Right renal pelvis (tissue), 4 donors: Measurements from ENCODE around the gene ZFYVE16. TPM values are rescaled to one million over a fixed set of nuclear protein-coding genes. Genes with fewer than 3 reads are reported as not detected.
"Not testable (repeated sequence)": the region's sequence is repeated elsewhere in the genome, so short reads cannot be mapped to it uniquely, and the experiment has no call there.

Experiments used
- DNase-seq, 4 donors: peaks; one replicate each; pipeline ENCODE4 v3.0.0-alpha.2; 2013; ENCODE audit warnings: low read depth in 4 of 4, low spot score in 3 of 4, missing footprints in 1 of 4
- polyA plus RNA-seq, 4 donors: library from polyadenylated mRNA; unstranded; fragments of 120-200 nt; gene quantifications; one replicate each; pipeline ENCODE4 v1.2.1, GENCODE V29; 2013; ENCODE audit not compliant: insufficient read length in 4 of 4

Gene ZFYVE16
- polyA plus RNA-seq, 4 donors, result 58.5 to 84.5 (median 72.7) TPM

DNA sequence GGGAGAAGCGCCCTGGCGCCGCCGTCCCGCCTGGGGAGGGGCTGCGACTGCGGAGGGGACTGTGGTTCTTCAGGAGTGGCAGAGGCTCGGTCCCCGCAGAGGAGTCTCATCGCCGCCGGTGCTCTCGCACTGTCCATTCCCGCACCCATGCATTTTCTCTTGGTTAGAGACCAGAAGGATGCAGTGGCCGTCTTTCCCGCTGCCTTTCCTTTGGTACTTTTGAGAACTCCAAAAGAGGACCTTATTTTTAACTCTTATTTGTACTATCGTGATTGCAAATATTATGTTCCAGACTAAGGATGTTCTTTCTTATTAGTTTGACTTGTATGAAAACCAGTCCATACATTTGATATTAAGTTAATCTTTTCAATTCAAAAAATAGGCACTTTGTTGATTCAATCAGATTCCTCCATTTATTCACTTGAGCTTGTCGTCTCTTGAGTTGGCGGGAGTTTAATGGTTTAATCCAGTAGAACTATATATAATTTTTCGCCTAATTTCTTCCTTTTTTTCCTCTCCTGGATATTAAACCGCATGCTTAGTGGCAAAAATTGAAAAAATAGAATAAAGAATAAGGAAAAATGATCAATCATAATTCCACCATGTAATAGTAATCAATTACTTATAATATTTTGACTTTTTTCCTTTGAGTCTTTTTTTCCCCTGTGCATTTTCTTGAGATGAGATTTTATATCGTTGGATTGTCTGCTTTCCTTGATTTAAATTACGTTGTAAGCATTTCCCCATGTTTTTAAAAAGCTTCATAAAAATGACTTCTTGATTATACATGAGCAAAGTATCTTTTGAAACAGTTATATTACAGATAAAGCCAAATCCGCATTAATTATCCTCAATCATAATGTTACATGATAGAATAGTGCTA is 861 bp downstream of the ZFYVE16 start:
- peak in 2 of 4 donors; percentile 5 to 44 for DNase-seq

DNA sequence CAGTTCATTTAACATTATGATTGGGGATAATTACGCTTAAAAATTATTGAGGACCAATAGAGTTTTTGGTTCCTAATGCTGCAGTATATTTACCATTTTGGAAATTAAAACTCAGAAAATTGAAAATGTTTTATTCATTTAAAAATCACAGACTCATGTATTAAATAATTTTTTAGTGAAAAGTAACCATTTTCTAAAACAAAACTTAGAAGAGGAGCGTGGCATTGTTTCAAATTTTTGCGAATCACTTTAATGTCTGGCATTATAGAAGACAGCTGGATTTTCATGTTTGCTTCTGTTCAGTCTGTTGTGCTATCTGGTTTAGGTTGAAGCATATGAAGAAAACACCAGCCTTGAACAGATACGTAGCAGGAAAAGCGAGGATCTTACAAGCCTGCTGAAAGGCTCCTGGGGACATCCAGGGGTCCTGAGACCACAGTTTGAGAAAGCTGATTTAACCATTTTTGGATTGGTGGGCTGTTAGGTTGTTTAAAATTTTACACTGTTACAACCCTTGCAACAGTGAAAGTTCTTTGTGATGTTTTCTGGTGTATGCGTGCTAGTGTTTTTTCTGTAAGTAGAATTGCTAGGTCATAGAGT is 1.6 kb downstream of the ZFYVE16 start:
- DNase-seq, result peak in 2 of 4 donors; percentile 25 to 27

GRCh38 chr5:80411589-80412219 is 3.8 kb downstream of the ZFYVE16 start:
- no peak for DNase-seq

GRCh38 chr5:80414113-80414512 is 6.2 kb downstream of the ZFYVE16 start:
- DNase-seq, result no peak

DNA sequence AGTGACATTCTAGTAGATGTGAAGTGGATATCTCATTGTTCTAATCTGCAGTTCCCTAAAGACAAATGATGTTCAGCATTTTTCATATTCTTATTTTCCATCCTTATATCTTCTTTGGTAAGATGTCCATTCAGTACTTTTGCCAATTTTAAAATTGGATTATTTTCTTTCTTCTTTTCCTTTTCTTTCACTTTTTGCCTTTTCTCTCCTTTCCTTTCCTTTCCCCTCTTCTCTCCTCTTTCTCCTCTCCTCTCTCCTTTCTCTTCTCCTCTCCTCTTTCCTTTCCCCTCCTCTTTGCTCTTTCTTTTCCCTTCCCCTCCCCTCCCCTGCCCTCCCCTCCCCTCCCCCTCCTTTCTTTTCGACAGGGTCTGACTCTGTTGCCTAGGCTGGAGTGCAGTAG is 10.1 kb downstream of the ZFYVE16 start:
- DNase-seq, result no peak

DNA sequence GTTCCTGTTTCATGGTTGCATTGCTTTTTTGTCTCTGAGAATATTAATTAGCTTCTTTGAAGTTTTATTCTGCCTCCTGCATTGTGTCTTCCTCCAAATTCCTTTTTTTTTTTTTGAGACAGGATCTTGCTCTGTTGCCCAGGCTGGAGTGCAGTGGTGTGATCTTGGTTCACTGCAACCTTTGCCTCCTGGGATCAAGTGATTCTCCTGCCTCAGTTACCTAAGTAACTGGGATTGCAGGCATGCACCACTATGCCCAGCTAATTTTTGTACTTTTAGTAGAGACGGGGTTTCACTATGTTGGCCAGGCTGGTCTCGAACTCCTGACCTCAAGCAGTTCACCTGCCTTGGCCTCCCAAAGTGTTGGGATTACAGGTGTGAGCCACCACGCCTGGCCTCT is 16.5 kb downstream of the ZFYVE16 start:
- not testable (repeated sequence) for DNase-seq

GRCh38 chr5:80435476-80435875 is 27.6 kb downstream of the ZFYVE16 start:
- no peak for DNase-seq

GRCh38 chr5:80437326-80437725 is 29.5 kb downstream of the ZFYVE16 start:
- no peak for DNase-seq

DNA sequence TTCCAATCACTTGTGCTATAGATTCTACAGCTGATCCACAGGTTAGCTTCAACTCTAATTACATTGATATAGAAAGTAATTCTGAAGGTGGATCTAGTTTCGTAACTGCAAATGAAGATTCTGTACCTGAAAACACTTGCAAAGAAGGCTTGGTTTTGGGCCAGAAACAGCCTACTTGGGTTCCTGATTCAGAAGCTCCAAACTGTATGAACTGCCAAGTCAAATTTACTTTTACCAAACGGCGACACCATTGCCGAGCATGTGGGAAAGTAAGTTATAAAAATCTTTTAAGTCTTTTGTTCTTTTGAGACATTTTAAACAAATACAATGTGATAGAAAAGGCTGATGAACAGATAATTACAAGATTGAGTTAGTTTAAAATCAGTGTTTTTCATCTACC is 30.9 kb downstream of the ZFYVE16 start:
- no peak for DNase-seq

DNA sequence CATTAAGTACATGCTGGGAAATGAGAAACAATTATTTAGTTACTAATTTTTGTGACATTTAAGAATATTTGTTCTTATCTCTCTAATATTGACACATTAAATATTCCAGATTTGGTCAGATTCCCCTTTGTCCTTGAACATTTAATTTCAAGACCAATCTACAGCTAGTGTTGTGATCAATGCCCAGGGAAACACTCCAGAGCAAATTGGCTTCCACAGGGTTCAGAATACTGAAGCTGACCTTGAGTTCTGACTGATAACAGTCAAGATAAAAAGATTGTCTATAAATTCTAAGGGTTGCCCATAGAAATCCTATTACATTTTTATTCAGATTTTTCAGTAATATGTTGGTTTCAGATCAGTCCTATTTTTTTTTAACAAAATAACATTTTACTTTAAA is 31.3 kb downstream of the ZFYVE16 start:
- DNase-seq, result no peak

DNA sequence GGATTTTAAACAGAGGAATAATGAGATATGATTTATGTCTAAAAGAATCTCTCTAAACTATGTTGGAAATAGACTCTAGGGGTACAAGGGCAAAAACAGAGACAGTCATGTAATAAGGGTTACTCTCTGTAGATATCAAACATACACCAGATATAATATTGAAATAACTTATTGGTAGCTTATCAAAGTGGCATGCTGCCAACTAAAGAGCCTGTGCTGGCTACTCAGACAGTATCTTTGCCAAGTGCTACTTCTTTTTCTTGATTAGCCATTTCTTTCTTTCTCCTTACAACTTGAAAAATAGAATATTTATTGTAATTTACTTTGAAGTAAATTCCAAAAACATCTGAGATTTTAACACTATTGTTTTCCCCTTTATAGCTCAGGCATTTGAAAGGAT is 34.9 kb downstream of the ZFYVE16 start:
- no peak for DNase-seq

DNA sequence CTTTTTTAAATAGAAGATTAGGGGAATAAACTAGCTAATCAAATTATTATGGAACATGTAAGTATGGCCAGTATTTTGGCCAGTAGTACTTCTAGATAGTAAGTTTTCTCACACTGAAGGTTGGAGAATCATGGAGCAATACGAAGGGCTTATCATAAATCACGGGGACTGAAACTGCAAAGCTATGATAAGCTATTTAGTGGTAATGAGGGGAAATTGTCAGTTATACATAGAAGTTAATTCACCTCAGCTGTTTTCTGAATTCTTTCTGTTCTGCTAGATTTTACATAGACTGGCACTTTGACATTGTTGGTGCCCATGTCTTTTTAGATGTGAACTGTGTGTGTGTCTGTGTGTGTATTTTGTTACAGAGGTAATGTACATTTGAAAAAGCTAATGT is 45.5 kb downstream of the ZFYVE16 start:
- DNase-seq, result no peak

GRCh38 chr5:80463269-80463668 is 55.4 kb downstream of the ZFYVE16 start:
- DNase-seq, result no peak

GRCh38 chr5:80466669-80467485 is 59.0 kb downstream of the ZFYVE16 start:
- DNase-seq, result no peak

DNA sequence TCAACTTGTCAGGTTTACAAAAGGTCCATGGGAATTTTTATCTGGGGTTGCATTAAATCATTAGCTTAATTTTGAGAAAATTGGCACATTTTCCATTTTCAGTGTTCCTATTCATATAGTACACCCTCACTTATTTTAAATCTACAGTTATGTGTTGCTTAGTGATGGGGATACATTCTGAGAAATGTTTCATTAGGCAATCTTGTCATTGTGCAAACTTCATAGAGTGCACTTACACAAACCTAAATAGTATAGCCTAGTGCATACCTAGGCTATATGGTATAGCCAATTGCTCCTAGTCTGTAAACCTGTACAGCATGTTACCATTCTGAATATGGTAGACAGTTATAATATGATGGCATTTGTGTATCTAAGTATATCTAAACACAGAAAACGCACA is 60.3 kb downstream of the ZFYVE16 start:
- DNase-seq, result no peak

DNA sequence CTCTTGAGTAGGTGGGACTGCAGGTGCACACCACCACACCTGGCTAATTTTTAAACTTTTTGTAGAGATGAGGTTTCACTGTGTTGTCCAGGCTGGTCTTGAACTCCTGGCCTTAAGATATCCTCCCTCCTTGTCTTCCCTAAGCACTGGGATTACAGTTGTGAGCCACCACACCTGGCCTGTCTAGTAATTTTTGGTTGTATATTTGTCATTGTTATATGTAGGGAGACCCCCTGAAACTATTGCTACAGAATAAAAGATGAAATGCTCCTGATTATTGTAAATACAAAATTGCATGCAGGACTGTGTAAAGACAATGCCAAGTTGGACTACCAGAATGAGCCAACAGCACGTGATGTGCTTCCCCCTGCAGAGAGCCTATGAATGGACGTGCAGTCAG is 62.8 kb downstream of the ZFYVE16 start:
- not testable (repeated sequence) for DNase-seq

DNA sequence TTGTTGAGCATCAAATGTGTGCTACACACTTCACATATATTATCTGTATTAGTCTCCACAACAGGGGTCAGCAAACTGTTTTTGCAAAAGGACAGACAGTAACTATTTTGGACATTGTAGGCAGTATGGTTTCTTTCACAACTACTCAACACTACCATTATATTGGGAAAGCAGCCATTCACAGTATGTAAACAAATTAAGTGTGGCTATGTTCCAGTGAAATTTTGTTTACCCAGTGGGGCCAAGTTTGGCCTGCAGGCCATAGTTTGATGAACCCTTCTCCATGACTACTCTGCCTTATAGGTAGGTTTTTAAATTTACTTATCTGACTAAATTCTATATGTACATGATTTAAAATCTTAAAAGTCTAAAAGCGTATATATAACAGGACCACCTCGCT is 67.1 kb downstream of the ZFYVE16 start:
- no peak for DNase-seq

GRCh38 chr5:80479713-80480112 is 71.8 kb downstream of the ZFYVE16 start:
- no peak for DNase-seq

GRCh38 chr5:80480354-80480753 is 72.5 kb downstream of the ZFYVE16 start:
- DNase-seq, result no peak

DNA sequence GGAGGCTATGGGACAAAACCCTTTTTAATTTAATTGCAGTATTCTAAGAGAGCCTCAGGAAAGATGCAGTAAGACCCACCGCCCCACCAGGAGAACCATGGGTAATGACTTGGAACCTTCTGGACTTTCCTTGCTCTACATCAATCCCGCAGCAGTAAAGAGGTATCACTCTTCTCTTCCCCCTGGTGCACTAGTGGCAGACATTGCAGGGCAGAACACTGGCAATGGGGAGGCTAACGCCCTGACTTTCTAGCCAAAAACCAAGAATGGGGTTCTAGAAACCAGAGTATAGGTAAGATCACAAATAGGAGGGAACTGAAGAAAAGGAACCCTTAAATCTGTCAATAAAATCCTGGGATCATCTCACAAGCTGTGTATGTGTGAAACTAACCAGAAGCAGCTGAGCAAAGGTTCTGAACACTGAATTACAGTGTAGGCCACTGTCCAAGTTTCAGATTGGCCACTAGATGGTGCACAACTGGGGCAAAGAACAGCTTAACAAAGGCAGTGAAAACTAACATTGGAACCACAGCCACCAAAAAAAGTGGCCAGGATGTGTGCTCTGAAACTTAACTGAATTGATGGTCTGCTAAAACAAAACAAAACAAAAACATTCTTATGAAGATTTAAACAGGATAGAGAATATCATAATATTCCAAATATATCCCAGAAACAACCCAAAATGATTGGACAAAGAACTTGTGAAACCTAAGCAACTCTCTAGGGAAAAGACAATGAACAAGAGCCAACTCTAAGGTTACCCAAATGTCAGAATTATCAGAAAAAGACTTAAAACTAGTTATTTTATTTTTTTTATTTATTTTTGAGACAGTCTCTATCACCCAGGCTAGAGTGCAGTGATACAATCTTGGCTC is 73.4 kb downstream of the ZFYVE16 start:
- no peak for DNase-seq
